Panc1 (cell line): ENCODE results near the gene CMKLR1.

ENCODE experiments used
- POLR2AphosphoS5 ChIP-seq: IDR thresholded peaks from 2 replicates; pipeline ENCODE4 v1.6.1; 2012; ENCODE audit warnings: mild to moderate bottlenecking, low read depth, low read length, moderate library complexity
- TF ChIP-seq, protein P1 (sequence below): fragments of 450-650 bp; IDR thresholded peaks from 2 replicates; pipeline ENCODE4 v1.5.1; 2017; ENCODE audit warnings: mild to moderate bottlenecking

DNA sequence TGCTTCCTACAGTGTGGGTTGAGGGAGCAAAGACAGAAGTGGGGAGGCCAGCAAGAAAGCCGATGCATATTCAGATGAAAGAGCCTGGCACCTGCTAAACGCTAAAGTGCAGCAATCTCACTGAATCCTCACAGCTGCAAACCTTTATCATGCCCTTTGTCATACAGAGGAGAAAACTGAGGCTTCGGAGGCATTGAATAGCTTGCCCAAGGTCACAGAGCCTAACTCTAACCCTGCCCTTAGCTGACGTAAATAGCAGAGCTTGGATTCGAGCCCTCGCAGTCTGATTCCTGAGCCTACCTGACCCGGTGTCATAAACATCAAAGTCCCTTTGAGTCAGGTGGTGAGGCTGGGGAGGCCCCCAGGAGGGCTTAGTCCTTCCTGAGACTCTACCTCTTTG lies 54.9 kb downstream of the CMKLR1 start:
- TF ChIP-seq, protein P1, sequence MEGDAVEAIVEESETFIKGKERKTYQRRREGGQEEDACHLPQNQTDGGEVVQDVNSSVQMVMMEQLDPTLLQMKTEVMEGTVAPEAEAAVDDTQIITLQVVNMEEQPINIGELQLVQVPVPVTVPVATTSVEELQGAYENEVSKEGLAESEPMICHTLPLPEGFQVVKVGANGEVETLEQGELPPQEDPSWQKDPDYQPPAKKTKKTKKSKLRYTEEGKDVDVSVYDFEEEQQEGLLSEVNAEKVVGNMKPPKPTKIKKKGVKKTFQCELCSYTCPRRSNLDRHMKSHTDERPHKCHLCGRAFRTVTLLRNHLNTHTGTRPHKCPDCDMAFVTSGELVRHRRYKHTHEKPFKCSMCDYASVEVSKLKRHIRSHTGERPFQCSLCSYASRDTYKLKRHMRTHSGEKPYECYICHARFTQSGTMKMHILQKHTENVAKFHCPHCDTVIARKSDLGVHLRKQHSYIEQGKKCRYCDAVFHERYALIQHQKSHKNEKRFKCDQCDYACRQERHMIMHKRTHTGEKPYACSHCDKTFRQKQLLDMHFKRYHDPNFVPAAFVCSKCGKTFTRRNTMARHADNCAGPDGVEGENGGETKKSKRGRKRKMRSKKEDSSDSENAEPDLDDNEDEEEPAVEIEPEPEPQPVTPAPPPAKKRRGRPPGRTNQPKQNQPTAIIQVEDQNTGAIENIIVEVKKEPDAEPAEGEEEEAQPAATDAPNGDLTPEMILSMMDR: no peak
- TF ChIP-seq POLR2AphosphoS5: no peak
